PC-9 (cell line): ENCODE measurements around the gene SLC24A5.

Source experiments
- CTCF ChIP-seq: fragments of 200-600 bp; sonication (generic); conservative IDR thresholded peaks from 2 replicates; pipeline ENCODE4 v1.6.1; 2017; ENCODE audit warnings: mixed run types, antibody characterized with exemption, mild to moderate bottlenecking, moderate library complexity
- EZH2 ChIP-seq: fragments of 200-600 bp; sonication (generic); IDR thresholded peaks from 2 replicates; pipeline ENCODE4 v1.8.0; 2017; ENCODE audit warnings: antibody characterized with exemption, low read depth

DNA sequence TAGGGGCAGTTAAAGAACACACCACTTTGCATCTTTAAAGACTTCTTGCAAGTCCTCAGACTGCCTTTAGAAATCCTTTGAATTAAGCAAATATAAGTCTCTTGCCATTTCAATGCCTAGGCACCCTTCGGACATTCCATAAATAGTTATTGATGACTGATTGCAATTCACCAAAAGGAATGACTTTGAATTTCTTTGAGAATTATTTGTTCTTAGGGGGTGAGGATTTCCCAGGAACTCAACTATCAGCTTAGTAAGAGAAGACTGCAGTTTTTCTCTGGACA, 57.8 kb downstream of the SLC24A5 start:
- TF ChIP-seq CTCF (no peak), EZH2 (no peak)
